Urinary bladder (tissue), 4 donors: ENCODE results near the gene KIR3DL2. TPM values are rescaled to one million over a fixed set of nuclear protein-coding genes. Genes with fewer than 3 reads are reported as not detected.
"Not testable (repeated sequence)": the region's sequence is repeated elsewhere in the genome, so short reads cannot be mapped to it uniquely, and the experiment has no call there.

Source experiments
- DNase-seq: peaks from one replicate; pipeline ENCODE4 v3.0.0-alpha.2; 2015; ENCODE audit errors: extremely low spot score
- H3K27ac ChIP-seq: one replicate; pipeline ENCODE4 v1.5.1; 2013; ENCODE audit warnings: low read depth, mild to moderate bottlenecking, moderate library complexity
- H3K36me3 ChIP-seq: one replicate; pipeline ENCODE4 v1.6.1; 2013; ENCODE audit warnings: mild to moderate bottlenecking, moderate library complexity; ENCODE audit not compliant: insufficient read depth
- H3K4me1 ChIP-seq: one replicate; pipeline ENCODE4 v1.6.1; 2013; ENCODE audit warnings: mild to moderate bottlenecking, moderate library complexity; ENCODE audit not compliant: insufficient read depth
- H3K4me3 ChIP-seq: one replicate; pipeline ENCODE4 v1.5.1; 2013; ENCODE audit warnings: low read depth, low read length
- WGBS: extraction: QIAGEN DNeasy Blood & Tissue Kit; methylation state at CpG from one replicate; pipeline ENCODE4 v1.1.7; 2013; 5-methylcytosine and 5-hydroxymethylcytosine counted together
- polyA plus RNA-seq: library from polyadenylated mRNA; stranded (reverse); fragments of 200-250 nt; gene quantifications from one replicate; pipeline ENCODE4 v1.2.3, GENCODE V29; 2013
- total RNA-seq: library from RNA; depleted of rRNA; stranded (reverse); fragments of >200 nt; gene quantifications from one replicate; pipeline ENCODE4 v1.2.3, GENCODE V29; 2014
- donor health status: healthy with polysubstance abuse.
- donor health status: healthy.

Gene KIR3DL2
- total and polyA plus RNA-seq, 2 donors: 0.18 TPM; not detected in 1

GRCh38 chr19:54883228-54883627 lies 33.0 kb downstream of the KIR3DL2 start:
- no peak for DNase-seq
- Histone ChIP-seq H3K4me3 (no peak overlapping the region), H3K4me1 (no peaks in the 10 kb centered on the region), H3K27ac (no peak overlapping the region), H3K36me3 (no peaks in the 10 kb centered on the region)
- 76% methylated on average over 9 of the region's 9 CpGs for WGBS

GRCh38 chr19:54888239-54888638 lies 38.0 kb downstream of the KIR3DL2 start:
- 90% methylated on average over 10 of the region's 10 CpGs for WGBS

GRCh38 chr19:54889566-54889965 lies 39.3 kb downstream of the KIR3DL2 start:
- no peak overlapping the region for H3K27ac ChIP-seq
- no peaks in the 10 kb centered on the region for H3K4me1 ChIP-seq
- no peak overlapping the region for H3K4me3 ChIP-seq
- H3K36me3 ChIP-seq: no peaks in the 10 kb centered on the region
- WGBS: 79% methylated on average over 11 of the region's 11 CpGs
- no peak for DNase-seq

More at GRCh38 chr19:54888239-54888638, 38.0 kb downstream of the KIR3DL2 start:
- Histone ChIP-seq H3K36me3 (no peaks in the 10 kb centered on the region), H3K4me3 (no peak overlapping the region), H3K4me1 (no peaks in the 10 kb centered on the region), H3K27ac (no peak overlapping the region)
- DNase-seq: no peak

GRCh38 chr19:54893406-54893805 lies 43.2 kb downstream of the KIR3DL2 start:
- H3K36me3 ChIP-seq: no peaks in the 10 kb centered on the region
- H3K4me3 ChIP-seq: no peak overlapping the region
- WGBS: 23% methylated on average over 7 of the region's 7 CpGs
- H3K4me1 ChIP-seq: no peaks in the 10 kb centered on the region
- no peak for DNase-seq
- H3K27ac ChIP-seq: no peak overlapping the region

GRCh38 chr19:54894106-54894505 lies 43.9 kb downstream of the KIR3DL2 start:
- H3K4me3 ChIP-seq, H3K27ac ChIP-seq: not testable (repeated sequence)
- WGBS: 86% methylated on average over 16 of the region's 16 CpGs

GRCh38 chr19:54896036-54896435 lies 45.8 kb downstream of the KIR3DL2 start:
- no peak overlapping the region for H3K27ac ChIP-seq
- no peaks in the 10 kb centered on the region for H3K4me1 ChIP-seq
- whole genome bisulfite sequencing: 86% methylated on average over 2 of the region's 2 CpGs
- no peak for DNase-seq
- H3K4me3 ChIP-seq: no peak overlapping the region
- no peaks in the 10 kb centered on the region for H3K36me3 ChIP-seq

More at GRCh38 chr19:54894106-54894505, 43.9 kb downstream of the KIR3DL2 start:
- not testable (repeated sequence) for H3K36me3 ChIP-seq, H3K4me1 ChIP-seq, DNase-seq

- H3K4me1 ChIP-seq, H3K27ac ChIP-seq, DNase-seq, H3K36me3 ChIP-seq, H3K4me3 ChIP-seq: not testable (repeated sequence)
- WGBS: 52% methylated on average over 7 of the region's 7 CpGs
These were observed 48.4 kb downstream of the KIR3DL2 start for GRCh38 chr19:54898685-54899084.

GRCh38 chr19:54899646-54900045 lies 49.4 kb downstream of the KIR3DL2 start:
- not testable (repeated sequence) for H3K4me1 ChIP-seq, H3K36me3 ChIP-seq, H3K27ac ChIP-seq, DNase-seq, H3K4me3 ChIP-seq
- 90% methylated on average over 9 of the region's 9 CpGs for WGBS

- 85% methylated on average over 8 of the region's 8 CpGs for WGBS
- not testable (repeated sequence) for H3K27ac ChIP-seq, DNase-seq, H3K4me1 ChIP-seq, H3K36me3 ChIP-seq, H3K4me3 ChIP-seq
These were observed 50.9 kb downstream of the KIR3DL2 start for GRCh38 chr19:54901153-54901552.

GRCh38 chr19:54902061-54902460 lies 51.8 kb downstream of the KIR3DL2 start:
- Histone ChIP-seq H3K4me3 (no peak overlapping the region), H3K36me3 (no peaks in the 10 kb centered on the region), H3K27ac (no peak overlapping the region), H3K4me1 (no peaks in the 10 kb centered on the region)
- DNase-seq: no peak
- WGBS: 84% methylated on average over 3 of the region's 3 CpGs

- H3K27ac ChIP-seq: no peak overlapping the region
- DNase-seq: no peak
- no peaks in the 10 kb centered on the region for H3K4me1 ChIP-seq
- H3K36me3 ChIP-seq: no peaks in the 10 kb centered on the region
- H3K4me3 ChIP-seq: no peak overlapping the region
- WGBS: 90% methylated on average over 6 of the region's 6 CpGs
These were observed 53.1 kb downstream of the KIR3DL2 start for GRCh38 chr19:54903303-54903702.

- DNase-seq, H3K27ac ChIP-seq, H3K36me3 ChIP-seq, H3K4me1 ChIP-seq, H3K4me3 ChIP-seq: not testable (repeated sequence)
- WGBS: 75% methylated on average over 4 of the region's 4 CpGs
These were observed 54.0 kb downstream of the KIR3DL2 start for GRCh38 chr19:54904261-54904660.

GRCh38 chr19:54905421-54905802 lies 55.2 kb downstream of the KIR3DL2 start:
- Histone ChIP-seq H3K4me3 (no peak overlapping the region), H3K4me1 (no peaks in the 10 kb centered on the region), H3K36me3 (no peaks in the 10 kb centered on the region), H3K27ac (no peak overlapping the region)
- DNase-seq: no peak
- WGBS: 22% methylated on average over 5 of the region's 5 CpGs

GRCh38 chr19:54905803-54906511 lies 55.7 kb downstream of the KIR3DL2 start, which contains the start of gene NCR1:
Gene NCR1, plus strand, starts transcription at chr19:54906148. Its CDS starts 40 bp downstream, at chr19:54906188.
- 36% methylated on average over 22 of the region's 22 CpGs for WGBS
- DNase-seq: no peak
- Histone ChIP-seq H3K36me3 (no peaks in the 10 kb centered on the region), H3K27ac (no peak within 1 kb of the TSS), H3K4me3 (no peak within 1 kb of the TSS), H3K4me1 (no peaks in the 10 kb centered on the region)
